Chondrocyte (in vitro differentiated cells): ENCODE results near the gene ZNF837. TPM values are rescaled to one million over a fixed set of nuclear protein-coding genes. Genes with fewer than 3 reads are reported as not detected.

Experiments used
- DNase-seq: peaks from one replicate; pipeline ENCODE4 v3.0.0; 2021; ENCODE audit warnings: mixed read lengths, low spot score
- H3K27ac Mint-ChIP-seq: one replicate; pipeline ENCODE4 v1.8.0; 2021; ENCODE audit warnings: mild to moderate bottlenecking, moderate library complexity, mixed read lengths; ENCODE audit not compliant: unreplicated experiment
- H3K27me3 Mint-ChIP-seq: 2 replicates; pipeline ENCODE4 v1.8.0; 2021; ENCODE audit warnings: low read depth, mixed read lengths
- H3K36me3 Mint-ChIP-seq: 2 replicates; pipeline ENCODE4 v1.8.0; 2021; ENCODE audit warnings: low read depth, mixed read lengths
- H3K4me1 Mint-ChIP-seq: 2 replicates; pipeline ENCODE4 v1.8.0; 2021; ENCODE audit warnings: low read depth, mild to moderate bottlenecking, mixed read lengths
- H3K4me3 Mint-ChIP-seq: one replicate; pipeline ENCODE4 v1.8.0; 2021; ENCODE audit warnings: mild to moderate bottlenecking, moderate library complexity, mixed read lengths; ENCODE audit not compliant: unreplicated experiment
- H3K9me3 Mint-ChIP-seq: 2 replicates; pipeline ENCODE4 v1.8.0; 2021; ENCODE audit warnings: low read depth, mixed read lengths
- CTCF ChIP-seq: fragments of 200-600 bp; sonication (generic); IDR thresholded peaks from 2 replicates; pipeline ENCODE4 v1.5.0; 2021; ENCODE audit warnings: antibody characterized with exemption, mild to moderate bottlenecking, moderate library complexity
- total RNA-seq: library from RNA; stranded (reverse); gene quantifications from 3 replicates; pipeline ENCODE4 v1.2.1, GENCODE V29; 2021

Gene ZNF837
- total RNA-seq, 1 donor from 2014 or later, result 2.5 TPM

DNA sequence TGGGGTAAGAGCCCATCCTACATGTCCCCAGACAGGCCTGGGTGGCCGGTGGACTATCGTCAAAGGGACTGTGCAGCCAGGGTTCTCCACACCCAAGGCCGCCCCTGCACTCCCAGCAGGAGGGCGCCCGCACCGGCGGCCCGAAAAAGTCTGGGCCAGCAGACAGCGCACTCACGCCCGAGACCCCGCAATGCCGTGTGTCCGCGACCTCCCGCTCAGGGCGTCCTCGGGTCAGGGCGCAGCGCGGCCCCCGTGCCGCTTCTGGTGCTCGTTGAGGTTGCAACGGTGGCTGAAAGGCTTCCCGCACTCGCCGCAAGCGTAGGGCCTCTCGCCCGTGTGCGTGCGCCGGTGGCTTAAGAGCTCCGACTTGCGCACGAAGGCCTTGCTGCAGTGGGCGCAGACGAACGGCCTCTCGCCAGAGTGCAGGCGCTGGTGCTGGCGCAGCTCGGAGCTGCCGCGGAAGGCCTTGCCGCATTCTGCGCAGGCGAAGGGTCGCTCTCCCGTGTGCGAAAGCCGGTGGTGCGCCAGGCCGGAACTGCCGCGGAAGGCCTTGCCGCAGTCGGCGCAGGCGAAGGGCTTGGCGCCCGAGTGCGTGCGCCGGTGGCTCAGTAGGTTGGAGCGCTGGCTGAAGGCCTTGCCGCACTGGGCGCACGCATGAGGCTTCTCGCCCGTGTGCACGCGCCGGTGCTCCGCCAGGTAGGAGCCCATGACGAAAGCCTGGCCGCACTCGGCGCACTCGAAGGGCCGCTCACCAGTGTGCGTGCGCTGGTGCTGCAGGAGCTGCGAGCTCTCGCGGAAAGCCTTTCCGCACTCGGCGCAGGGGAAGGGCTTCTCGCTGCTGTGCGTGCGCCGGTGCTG is 24.7 kb downstream of the ZNF837 start:
- no peak overlapping the region for H3K27ac Mint-ChIP-seq
- TF ChIP-seq CTCF, result no peak
- no peak overlapping the region for H3K4me3 Mint-ChIP-seq
- H3K27me3 Mint-ChIP-seq, result no peaks in the 10 kb centered on the region
- peaks cover under 1% of the 10 kb centered on the region for H3K4me1 Mint-ChIP-seq
- peaks cover 4% of the 10 kb centered on the region for H3K36me3 Mint-ChIP-seq
- no peaks in the 10 kb centered on the region for H3K9me3 Mint-ChIP-seq
- DNase-seq, result peak; percentile 92

- TF ChIP-seq CTCF, result no peak
- DNase-seq, result peak; percentile 25
- Mint-ChIP-seq H3K4me1 (no peaks in the 10 kb centered on the region), H3K9me3 (no peaks in the 10 kb centered on the region), H3K36me3 (peaks cover 4% of the 10 kb centered on the region), H3K4me3 (no peak overlapping the region), H3K27me3 (no peaks in the 10 kb centered on the region), H3K27ac (no peak overlapping the region)
These were observed 25.5 kb downstream of the ZNF837 start for GRCh38 chr19:58355215-58355796.

- no peak overlapping the region for H3K27ac Mint-ChIP-seq
- peak; percentile 52 for DNase-seq
- H3K4me3 Mint-ChIP-seq, result no peak overlapping the region
- TF ChIP-seq CTCF, result no peak
- no peaks in the 10 kb centered on the region for H3K27me3 Mint-ChIP-seq
- no peaks in the 10 kb centered on the region for H3K9me3 Mint-ChIP-seq
- peaks cover 6% of the 10 kb centered on the region for H3K36me3 Mint-ChIP-seq
- H3K4me1 Mint-ChIP-seq, result peaks cover 3% of the 10 kb centered on the region
These were observed 26.3 kb downstream of the ZNF837 start for GRCh38 chr19:58354478-58355030.

DNA sequence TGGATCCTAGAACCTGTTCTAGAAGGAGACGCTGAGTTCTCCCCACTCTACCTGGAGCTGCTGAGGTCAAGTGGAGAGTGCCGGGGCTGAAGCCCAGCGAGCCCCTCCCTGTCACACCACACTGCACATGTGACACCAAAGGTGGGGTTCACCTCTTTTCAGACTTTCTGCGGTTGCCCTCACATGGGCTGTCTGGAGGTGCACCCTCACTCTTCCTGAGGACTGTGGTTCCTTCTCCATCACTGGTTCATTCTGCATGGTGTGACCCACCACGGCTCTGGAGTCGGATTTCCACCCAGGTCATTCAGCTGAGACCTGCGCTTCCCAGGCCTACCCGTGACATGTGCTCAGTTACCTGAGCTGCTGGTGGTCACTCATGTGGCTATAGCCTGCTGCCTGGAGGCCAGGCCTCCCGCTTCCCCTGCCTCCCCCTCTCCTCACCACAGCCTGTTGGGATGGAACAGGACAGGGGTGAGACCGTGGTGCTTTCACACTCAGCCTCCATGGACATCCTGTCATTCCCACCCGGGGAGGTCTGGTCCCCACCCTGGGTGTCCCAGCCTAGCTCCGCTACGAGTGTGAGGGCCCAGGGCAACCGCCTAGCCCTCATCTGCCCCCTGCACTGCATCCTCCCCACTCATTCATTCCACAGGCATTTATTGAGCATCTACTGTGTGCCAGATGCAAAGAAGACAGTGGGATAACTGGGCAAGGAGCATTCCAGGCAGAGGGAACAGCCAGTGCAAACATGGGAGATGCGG is 26.9 kb downstream of the ZNF837 start:
- TF ChIP-seq CTCF, result no peak
- peak; percentile 62 for DNase-seq
- no peak overlapping the region for H3K27ac Mint-ChIP-seq
- H3K4me3 Mint-ChIP-seq, result no peak overlapping the region
- peaks cover 9% of the 10 kb centered on the region for H3K4me1 Mint-ChIP-seq
- H3K27me3 Mint-ChIP-seq, result no peaks in the 10 kb centered on the region
- H3K36me3 Mint-ChIP-seq, result peaks cover 8% of the 10 kb centered on the region
- no peaks in the 10 kb centered on the region for H3K9me3 Mint-ChIP-seq
